Bronchus fibroblast of lung (primary cell): ENCODE data around the gene RCN2. TPM values are rescaled to one million over a fixed set of nuclear protein-coding genes. Genes with fewer than 3 reads are reported as not detected.

Source experiments
- total RNA-seq: library from RNA; depleted of rRNA; stranded (reverse); fragments of >200 nt; gene quantifications from 2 replicates; pipeline ENCODE4 v1.2.3, GENCODE V29; 2015

The RCN2 gene
- total RNA-seq, result 48.6 and 62.2 TPM in 2 replicates

GRCh38 chr15:76931397-76932134, at the start of gene RCN2:
RCN2 (plus strand) TSS chr15:76931749; CDS start chr15:76931842, 93 bp downstream.

GRCh38 chr15:76905013-76905839, 26.3 kb upstream of the RCN2 start, which contains the start of gene SCAPER:
SCAPER (minus strand) TSS chr15:76905340; CDS start chr15:76883817, 21,523 bp downstream.

GRCh38 chr15:76994971-76995945, 63.7 kb downstream of the RCN2 start, which contains the start of gene PSTPIP1:
PSTPIP1 (plus strand) TSS chr15:76995126; CDS start chr15:76995574, 448 bp downstream.

Other genes starting within 250 kb of the RCN2 start
- 2.4 and 6.6 TPM in 2 replicates for gene SCAPER, start 26.4 kb upstream of the RCN2 start, total RNA-seq
- gene PSTPIP1, start 63.4 kb downstream of the RCN2 start, total RNA-seq, result 0.84 and 1.5 TPM in 2 replicates
- gene TSPAN3, start 139.4 kb downstream of the RCN2 start, total RNA-seq, result 166 and 183 TPM in 2 replicates